COLO668 (cell line): Measurements from ENCODE around the gene TRIM4.
"Not testable (repeated sequence)": the region's sequence is repeated elsewhere in the genome, so short reads cannot be mapped to it uniquely, and the experiment has no call there.

Experiments used
- DNase-seq: peaks from one replicate; lab custom pipeline; 2025; ENCODE audit not compliant: unreplicated experiment; lab: John Stamatoyannopoulos, UW

Gene TRIM4, protein sequence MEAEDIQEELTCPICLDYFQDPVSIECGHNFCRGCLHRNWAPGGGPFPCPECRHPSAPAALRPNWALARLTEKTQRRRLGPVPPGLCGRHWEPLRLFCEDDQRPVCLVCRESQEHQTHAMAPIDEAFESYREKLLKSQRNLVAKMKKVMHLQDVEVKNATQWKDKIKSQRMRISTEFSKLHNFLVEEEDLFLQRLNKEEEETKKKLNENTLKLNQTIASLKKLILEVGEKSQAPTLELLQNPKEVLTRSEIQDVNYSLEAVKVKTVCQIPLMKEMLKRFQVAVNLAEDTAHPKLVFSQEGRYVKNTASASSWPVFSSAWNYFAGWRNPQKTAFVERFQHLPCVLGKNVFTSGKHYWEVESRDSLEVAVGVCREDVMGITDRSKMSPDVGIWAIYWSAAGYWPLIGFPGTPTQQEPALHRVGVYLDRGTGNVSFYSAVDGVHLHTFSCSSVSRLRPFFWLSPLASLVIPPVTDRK

GRCh38 chr7:99918959-99919813 is at the start of gene TRIM4:
TRIM4 (minus strand) TSS chr7:99919530; CDS start chr7:99919401, 129 bp downstream.
- DNase-seq: peak; percentile 92

DNA sequence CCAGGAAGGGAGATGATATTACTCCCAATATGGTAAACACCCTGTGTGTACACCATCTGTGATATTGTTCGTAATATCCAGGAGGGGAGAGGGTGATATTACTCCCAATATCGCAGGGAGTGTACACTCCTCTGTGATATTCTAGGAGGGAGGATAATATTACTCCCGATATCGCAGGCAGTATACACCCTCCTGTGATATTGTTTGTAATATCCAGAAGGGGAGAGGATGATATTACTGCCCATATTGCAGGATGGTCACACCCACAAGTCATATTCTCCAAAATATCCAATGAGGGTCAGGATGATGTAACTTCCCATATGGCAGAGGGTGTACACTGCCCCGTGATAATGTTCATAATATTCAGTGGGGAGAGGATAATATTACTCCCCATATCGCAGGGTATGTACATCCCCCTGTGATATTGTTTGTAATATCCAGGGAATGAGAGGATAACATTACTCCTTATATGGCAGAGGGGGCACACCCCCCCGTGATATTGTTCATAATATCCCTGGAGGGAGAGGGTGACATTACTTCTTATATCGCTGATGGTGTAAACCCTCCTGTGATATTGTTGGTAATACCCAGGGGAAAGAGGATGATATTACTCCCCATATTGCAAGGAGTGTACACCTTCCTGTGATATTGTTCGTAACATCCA is 39.4 kb upstream of the TRIM4 start:
- DNase-seq: no peak

DNA sequence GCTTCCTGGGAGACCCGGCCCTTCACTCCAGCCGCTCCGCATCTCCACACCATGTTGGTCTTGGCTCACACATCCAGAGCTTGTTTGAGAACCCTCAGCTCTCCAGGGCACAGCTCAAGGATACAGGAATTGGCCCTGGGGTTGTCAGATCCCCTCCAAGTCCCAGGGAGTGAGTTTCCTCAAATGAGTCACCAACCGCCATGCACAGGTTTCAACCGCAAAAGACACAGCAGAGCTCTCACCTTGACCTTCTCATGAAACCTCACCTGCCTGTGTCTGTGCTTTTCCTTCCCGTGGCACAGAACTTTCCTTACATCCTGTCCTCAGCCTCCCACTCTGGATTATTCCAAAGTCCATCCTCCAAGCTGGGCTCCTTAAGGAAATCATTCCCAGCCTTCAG is 35.9 kb upstream of the TRIM4 start:
- DNase-seq: peak; percentile 31

DNA sequence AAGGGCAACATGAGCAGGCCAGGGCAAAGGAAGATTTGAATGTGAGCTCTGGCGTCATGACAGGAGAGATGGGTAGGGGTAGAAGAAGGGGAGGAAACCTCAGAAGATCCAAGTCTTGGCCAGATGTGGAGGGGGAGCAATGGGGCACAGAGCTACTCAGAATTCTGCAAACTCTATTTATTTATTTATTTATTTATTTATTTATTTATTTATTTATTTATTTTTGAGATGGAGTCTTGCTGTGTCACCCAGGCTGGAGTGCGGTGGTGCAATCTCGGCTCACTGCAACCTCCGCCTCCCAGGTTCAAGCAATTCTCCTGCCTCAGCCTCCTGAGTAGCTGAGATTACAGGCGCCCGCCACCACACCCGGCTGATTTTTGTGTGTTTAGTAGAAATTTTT is 35.3 kb upstream of the TRIM4 start:
- DNase-seq: not testable (repeated sequence)

DNA sequence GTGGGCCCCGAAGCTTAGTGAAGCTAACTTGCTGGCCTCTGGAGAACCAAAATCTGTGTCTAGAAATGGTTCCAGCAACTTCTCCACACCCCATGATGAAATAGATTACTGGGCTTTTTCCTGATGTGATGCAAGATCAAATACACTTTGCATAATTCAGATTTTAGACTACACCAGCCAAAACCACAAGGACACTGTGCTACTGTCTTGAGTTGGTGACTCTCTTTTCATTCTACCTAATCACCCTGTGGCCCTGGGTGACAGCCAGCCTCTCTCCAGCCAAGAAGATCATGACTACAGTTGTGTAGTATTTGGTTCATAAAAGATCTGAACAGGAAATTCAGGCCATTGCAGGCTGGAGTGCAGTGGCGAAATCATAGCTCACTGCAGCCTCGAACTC is 34.3 kb upstream of the TRIM4 start:
- no peak for DNase-seq

DNA sequence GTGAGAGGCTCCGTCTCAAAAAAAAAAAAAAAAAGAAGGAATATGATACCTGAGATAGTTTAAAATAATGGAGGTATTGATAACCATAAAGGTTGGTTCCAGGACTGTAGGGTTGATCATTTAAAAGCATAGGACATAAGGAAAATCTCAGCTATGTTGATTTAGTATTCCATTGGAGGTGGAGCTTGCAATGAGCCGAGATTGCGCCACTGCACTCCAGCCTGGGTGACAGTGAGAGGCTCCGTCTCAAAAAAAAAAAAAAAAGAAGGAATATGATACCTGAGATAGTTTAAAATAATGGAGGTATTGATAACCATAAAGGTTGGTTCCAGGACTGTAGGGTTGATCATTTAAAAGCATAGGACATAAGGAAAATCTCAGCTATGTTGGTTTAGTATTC is 33.3 kb upstream of the TRIM4 start:
- not testable (repeated sequence) for DNase-seq

GRCh38 chr7:99950819-99951218 is 31.5 kb upstream of the TRIM4 start:
- not testable (repeated sequence) for DNase-seq

- no peak for DNase-seq
These were observed 30.4 kb upstream of the TRIM4 start for GRCh38 chr7:99949645-99950228.

- no peak for DNase-seq
These were observed 28.3 kb upstream of the TRIM4 start for GRCh38 chr7:99947608-99948007.

DNA sequence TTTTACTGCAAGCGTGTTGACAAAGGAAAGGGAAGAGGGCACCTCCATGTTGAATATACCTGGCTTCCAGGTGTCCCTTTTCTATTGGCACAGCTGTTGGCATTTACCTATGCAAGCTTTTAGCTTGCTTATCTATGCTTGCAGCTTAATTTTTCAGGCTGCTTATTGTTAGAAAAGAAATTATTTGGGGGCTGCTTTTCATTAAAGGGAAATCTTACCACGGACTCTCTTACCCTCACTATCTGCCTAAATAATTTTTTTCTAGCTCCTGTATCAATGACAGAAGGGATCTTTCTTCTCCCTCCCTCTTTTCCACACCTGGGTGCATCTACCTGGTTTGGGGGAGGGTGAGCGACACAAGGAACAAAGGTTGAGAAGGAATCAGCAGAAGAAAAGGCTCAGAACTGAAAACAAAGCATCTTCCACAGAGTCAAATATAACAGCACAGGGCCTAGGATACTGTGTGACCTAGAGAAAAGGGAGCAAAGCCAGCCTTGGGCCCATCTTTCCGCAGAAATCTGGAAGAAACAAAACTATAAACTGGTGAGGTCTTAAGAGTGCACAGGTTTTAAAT is 25.3 kb upstream of the TRIM4 start:
- peak; percentile 46 for DNase-seq

DNA sequence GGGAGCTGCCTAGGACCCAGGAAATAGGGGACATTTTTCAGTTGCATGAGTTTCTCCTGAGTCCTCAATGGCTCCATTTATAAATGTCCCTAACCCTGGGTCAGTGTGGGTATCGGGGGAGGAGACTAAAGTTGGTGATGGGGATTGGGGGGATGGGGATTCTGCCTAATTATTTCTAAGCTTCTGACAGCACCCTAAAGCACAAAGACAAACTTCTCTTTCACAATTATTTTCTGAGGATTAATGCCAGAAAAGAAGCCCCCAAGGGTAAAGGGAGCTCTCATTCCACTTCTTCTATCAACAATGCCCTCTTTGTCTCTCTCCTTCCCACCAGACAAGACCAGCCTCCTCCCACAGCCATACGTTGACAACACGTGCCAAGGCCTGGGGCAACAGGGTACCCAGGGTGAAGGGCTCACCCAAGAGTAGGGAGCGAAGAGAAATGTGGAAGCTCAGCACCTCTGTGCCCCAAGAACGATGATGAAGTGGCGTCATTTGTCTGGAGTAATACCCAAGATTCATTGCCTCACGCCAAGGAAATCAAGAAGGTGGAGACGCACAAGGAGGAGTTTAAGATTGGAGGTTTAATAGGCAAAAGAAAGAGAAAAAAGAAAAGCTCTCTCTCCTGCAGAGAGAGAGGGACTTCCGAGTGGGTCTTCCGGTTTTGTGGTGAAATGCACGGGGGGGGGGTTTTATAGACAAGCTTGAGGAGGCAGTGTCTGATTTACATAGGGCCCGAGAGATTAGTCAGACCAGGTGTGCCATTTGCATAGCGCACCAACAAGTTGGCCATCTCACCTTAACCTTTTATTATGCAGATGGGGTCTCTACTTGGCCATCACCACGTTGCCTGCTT is 24.5 kb upstream of the TRIM4 start:
- DNase-seq: peak; percentile 84

DNA sequence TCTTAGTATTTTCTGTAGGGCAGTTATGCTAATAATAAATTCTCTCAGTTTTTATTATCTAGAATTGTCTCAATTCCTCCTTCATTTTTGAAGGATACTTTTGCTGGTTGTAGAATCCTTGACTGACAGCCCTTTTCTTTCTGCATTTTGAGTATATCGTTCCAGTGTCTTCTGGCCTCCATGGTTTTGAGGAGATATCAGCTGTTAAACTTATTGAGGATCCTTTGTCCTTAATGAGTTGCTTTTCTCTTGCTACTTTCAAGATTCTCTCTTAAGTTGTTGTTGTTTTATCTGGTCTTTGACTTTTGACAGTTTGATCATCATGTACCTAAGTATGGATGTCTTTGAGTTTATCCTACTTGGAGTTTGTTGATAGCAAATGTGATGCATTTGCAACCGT is 19.0 kb upstream of the TRIM4 start:
- DNase-seq: no peak

DNA sequence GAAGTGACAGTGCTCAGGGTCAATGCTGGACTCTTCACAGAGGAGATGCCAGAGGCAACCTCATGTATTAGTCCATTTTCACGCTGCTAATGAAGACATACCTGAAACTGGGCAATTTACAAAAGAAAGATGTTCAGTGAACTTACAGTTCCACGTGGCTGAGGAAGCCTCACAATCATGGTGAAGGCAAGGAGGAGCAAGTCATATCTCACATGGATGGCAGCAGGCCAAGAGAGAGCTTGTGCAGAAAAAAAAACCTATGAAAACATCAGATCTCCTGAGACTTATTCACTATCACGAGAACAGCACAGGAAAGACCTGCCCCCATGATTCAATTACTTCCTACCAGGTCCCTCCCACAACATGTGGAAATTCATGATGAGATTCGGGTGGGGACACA is 15.7 kb upstream of the TRIM4 start:
- DNase-seq: not testable (repeated sequence)

DNA sequence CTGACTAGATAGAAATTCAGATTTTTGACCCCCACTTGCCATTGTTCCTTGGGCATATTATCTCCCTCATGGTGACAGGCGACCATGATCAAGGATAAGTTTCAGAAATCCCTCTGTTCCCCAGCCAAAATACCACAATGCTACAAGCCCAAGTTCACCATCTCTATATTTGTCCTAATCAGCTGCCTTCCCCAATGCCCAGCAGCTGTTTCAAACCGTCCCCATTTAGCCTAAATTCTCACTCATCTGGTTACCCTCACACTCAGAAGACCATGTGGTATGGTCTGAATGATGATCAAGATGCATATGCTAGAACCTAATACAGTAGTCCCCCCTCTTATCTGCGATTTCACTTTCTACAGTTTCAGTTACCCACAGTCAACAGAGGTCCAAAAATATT is 11.0 kb upstream of the TRIM4 start:
- no peak for DNase-seq

DNA sequence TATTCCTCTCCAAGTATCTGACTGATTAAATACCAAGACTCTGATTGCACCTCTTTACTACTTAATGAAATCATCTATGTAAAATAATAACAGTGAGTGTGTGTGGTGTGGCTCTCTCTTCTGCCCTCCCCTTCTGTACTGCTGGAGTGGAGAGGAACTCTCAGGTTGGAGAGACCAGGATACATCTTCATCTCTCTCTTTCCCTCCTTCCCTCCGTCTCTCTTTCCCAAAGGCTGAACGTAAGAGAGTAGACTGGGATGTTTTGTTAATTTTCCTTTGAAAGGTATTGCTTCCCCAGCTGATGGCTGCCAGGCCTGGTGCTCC is 10.4 kb upstream of the TRIM4 start:
- DNase-seq: no peak

DNA sequence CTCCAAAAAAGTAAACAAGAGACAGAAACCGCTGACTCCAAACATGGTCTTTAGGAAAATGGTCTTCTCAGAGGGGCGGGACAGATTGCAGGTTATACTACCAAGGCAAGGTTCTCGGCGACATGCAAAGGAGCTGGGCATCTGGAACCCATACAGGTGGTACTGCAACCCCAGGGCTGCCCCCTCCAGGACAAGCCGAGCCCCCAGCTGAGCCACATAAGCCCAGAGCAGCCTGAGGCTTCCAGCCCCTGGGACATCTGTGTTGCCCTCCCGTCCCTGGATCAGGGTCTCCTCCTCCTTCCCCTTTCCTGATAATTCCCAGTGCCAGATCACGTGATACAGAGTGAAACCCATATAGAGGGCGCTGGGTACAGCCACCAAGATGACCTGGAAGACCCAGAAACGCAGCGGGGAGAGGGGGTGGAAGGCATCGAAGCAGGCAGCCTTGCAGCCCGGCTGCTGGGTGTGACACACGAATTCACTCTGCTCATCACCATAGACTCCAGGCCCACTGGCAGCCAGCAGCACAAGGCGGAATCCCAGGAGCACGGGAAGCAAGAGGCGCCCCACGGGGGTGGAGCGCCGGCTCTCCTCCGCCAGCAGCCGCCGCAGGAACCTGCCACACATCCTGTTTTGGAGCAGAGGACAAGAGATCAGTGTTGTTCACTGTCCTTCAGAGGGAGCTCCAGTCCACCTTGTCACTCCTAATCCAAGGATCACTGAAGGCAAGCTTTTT is 9.8 kb upstream of the TRIM4 start, which contains the start of gene GJC3:
GJC3 (minus strand) TSS at position 627 of the 736 bp plus-strand sequence; CDS start at position 627, 0 bp downstream.
- DNase-seq: peak; percentile 72

DNA sequence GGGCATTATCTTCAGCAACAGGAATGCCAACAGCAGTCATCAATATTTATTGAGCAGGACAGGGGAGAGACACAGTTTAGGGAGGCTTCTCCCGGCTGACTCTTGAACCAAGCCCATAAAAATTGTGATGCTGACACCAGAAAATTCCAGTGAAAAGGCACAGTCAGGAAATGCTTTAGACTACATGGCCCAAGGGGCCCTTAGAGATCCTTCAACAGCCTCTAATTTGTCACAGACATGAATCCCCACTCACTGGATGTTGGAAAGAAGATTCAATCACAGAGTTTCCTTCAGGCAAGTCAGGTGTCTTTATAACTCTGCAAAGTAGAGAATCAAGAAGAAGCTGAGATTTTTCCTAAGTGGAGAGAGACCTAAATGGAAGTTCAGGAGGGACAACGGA is 8.9 kb upstream of the TRIM4 start:
- no peak for DNase-seq

- no peak for DNase-seq
These were observed 8.2 kb upstream of the TRIM4 start for GRCh38 chr7:99927536-99927935.

DNA sequence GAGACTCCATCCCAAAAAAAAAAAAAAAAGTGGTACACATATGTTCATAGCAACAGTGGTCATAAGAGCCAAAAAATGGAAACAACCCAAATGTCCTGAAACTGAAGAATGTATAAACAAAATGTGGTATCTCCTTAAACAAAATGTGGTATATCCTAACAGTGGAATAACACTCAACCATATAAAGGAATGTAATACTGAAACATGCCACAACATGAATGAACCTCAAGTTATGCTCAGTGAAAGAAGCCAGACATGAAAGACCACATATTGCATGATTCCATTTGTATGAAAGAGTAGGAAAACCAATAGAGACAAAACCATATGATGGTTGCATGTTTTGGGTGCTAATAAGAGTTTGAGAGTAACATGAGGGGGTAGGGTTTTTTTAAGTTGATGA is 7.0 kb upstream of the TRIM4 start:
- DNase-seq: no peak
